Measurements from ENCODE around the gene TRUB2.

DNA sequence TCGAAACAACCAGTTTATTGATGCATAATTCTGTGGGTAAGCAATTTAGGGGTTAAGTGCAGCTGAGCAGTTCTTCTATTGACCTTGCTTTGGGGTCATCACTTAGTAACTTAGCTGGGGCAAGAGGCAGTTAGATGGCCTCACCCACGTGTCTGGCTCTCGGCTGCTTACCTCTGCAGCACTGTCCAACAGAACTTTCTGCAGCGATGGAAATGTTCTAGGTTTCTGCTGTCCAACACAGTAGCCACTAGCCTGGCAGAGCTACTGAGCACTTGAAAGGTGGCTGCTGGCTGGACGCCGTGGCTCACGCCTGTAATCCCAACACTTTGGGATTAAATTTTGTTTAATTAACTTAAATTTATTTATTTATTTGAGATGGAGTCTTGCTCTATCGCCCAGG lies 35.8 kb upstream of the TRUB2 start:
- TF ChIP-seq, protein P1, sequence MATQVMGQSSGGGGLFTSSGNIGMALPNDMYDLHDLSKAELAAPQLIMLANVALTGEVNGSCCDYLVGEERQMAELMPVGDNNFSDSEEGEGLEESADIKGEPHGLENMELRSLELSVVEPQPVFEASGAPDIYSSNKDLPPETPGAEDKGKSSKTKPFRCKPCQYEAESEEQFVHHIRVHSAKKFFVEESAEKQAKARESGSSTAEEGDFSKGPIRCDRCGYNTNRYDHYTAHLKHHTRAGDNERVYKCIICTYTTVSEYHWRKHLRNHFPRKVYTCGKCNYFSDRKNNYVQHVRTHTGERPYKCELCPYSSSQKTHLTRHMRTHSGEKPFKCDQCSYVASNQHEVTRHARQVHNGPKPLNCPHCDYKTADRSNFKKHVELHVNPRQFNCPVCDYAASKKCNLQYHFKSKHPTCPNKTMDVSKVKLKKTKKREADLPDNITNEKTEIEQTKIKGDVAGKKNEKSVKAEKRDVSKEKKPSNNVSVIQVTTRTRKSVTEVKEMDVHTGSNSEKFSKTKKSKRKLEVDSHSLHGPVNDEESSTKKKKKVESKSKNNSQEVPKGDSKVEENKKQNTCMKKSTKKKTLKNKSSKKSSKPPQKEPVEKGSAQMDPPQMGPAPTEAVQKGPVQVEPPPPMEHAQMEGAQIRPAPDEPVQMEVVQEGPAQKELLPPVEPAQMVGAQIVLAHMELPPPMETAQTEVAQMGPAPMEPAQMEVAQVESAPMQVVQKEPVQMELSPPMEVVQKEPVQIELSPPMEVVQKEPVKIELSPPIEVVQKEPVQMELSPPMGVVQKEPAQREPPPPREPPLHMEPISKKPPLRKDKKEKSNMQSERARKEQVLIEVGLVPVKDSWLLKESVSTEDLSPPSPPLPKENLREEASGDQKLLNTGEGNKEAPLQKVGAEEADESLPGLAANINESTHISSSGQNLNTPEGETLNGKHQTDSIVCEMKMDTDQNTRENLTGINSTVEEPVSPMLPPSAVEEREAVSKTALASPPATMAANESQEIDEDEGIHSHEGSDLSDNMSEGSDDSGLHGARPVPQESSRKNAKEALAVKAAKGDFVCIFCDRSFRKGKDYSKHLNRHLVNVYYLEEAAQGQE (IDR thresholded peaks at IDR 0.05; ENCODE audit: insufficient read depth in 1 of 2, low read depth in 2 of 2, low read length in 1 of 2): no peak
- TF ChIP-seq, protein P2, sequence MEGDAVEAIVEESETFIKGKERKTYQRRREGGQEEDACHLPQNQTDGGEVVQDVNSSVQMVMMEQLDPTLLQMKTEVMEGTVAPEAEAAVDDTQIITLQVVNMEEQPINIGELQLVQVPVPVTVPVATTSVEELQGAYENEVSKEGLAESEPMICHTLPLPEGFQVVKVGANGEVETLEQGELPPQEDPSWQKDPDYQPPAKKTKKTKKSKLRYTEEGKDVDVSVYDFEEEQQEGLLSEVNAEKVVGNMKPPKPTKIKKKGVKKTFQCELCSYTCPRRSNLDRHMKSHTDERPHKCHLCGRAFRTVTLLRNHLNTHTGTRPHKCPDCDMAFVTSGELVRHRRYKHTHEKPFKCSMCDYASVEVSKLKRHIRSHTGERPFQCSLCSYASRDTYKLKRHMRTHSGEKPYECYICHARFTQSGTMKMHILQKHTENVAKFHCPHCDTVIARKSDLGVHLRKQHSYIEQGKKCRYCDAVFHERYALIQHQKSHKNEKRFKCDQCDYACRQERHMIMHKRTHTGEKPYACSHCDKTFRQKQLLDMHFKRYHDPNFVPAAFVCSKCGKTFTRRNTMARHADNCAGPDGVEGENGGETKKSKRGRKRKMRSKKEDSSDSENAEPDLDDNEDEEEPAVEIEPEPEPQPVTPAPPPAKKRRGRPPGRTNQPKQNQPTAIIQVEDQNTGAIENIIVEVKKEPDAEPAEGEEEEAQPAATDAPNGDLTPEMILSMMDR (IDR thresholded peaks at IDR 0.05): no peak
- TF ChIP-seq POLR2AphosphoS5 (IDR thresholded peaks at IDR 0.05; ENCODE audit: low read depth, low read length): no peak

All from Panc1 (cell line).